Esophagus squamous epithelium (tissue), 4 donors: ENCODE results near the gene UIMC1.

ENCODE experiments used
- CTCF ChIP-seq, 6 experiments: fragments of 450-650 bp in 4 of 6; fragments of 200-600 bp in 2 of 6; sonication (generic) in 2 of 6; IDR thresholded peaks; one replicate each; pipeline ENCODE4 v1.5.1; 2016 to 2019; ENCODE audit warnings: antibody characterized with exemption in 6 of 6, mild to moderate bottlenecking in 4 of 6, moderate library complexity in 4 of 6
- POLR2A ChIP-seq, 4 donors: fragments of 450-650 bp; IDR thresholded peaks; one replicate each; pipeline ENCODE4 v1.6.1; 2017; ENCODE audit warnings: antibody characterized with exemption in 4 of 4, mild to moderate bottlenecking in 4 of 4, moderate library complexity in 3 of 4

DNA sequence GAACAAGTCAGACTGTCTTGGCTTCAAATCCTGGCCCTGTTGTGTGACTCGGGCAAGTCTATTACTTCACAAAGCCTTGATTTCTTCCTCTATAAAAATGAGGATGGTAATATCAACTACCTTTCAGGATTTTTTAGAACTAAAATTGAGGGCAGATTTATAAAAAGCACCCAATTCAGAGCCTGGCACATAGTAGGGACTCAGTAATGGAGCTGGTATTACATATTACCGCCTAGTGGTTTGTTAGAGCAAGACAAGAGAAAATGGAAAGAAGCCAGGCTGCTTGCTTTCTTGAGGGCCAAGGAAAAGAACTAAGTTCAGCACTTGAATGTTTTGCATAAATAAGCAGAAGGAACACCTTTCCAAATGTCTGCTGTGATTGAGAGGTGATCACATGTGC lies 35.4 kb upstream of the UIMC1 start:
- no peak for TF ChIP-seq CTCF (IDR thresholded peaks at IDR 0.05)
- no peak for TF ChIP-seq POLR2A (IDR thresholded peaks at IDR 0.05)
